Astrocyte of the hippocampus (primary cell): ENCODE data around the gene ATXN1.

Experiments used
- DNase-seq: peaks from one replicate; pipeline ENCODE4 v3.0.0; 2011; ENCODE audit warnings: low read depth, low spot score

ATXN1 gene

DNA sequence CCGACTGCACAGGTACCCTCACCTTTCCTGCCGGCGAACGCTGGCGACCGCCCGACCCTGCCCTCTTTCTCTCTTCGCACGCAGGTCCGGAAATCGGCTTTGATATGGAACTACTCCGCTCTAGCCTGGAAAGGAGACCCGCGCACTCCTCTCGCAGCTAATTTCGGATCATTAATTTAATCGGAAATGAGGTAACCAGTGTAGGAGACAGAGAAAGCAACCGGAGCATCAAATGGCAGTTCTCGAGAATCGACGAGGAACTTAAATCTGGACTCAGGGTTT, 949 bp upstream of the ATXN1 start:
- DNase-seq, result no peak

DNA sequence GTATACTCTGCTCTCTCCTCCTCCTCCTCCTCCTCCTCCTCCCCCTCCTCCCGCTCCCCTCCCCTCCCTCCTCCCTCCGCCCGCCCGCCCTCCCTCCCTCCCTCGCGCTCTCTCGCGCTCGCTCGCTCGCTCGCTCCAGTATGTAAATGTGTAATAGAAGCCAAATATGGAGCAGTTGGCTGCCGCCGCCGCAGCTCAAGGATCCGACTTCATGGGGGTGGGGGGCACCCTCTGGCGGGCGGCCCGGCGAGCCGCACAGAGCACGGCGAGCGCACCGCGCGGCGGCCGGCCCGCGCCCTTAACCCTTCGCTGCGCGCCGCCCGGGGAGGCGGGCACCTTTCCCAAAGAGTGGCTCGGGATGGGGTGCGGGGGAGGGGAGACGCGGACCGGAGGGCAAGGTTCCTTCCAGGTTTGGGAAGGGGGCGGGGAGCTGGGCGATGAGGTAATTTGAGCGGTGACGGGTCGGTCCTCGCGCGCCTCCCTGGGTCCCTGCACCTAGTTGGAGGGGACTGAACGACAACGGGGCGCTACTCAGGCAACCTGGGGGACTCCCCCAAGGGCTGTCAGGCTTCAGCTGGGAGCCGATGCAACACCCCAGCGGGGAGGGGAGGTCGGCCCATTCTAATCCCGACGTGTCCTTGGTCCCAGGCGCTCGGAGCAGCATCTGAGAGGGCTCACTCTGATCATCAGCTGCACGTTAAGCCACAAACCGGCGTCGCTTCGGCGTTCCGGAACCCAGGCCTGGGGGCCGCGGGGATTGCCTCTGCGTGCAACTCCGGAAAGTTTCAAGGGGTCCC, 409 bp upstream of the ATXN1 start:
- peak; percentile 97 for DNase-seq

DNA sequence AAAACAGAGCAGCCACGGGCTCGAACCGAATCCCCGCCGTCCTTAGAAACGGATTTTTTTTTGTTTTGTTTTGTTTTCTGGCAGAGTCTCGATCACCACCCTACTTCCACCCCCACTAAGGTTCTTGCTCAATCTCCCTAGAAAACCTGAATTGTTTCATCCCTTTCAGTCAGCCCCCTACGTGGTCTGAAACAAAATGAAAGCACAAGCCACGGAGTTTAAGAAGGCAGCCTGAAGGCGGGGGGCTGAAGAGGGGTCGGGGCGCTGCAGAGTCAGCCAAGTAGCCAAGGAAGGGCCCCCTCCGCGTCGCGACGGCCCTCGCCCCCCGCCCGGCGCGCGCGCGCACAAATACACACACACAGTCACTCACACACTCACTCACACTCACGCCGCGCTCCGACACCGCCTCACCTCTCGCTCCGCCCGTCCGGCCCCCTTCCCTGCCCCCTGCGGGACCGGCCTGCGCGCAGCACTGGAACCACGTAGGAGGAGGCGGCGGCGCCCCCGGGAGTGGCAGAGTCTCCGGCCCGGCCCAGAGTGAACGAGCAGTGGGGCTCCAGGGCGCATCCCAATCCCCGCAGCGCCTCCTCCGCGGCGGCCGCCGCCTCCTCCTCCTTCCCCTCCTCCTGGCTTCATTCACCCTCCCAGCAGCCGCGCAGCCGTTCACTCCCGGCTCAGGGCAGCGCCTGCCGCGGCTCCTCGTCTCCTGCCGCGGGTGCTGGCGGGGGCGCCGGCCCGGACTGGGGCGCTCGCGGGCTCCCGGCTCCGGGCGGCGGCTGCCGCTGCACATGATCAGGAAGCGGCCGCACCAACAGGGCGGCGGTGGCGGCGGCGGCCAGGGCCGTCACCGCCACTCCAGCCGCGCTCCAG, 1.4 kb downstream of the ATXN1 start:
- peak; percentile 93 for DNase-seq

DNA sequence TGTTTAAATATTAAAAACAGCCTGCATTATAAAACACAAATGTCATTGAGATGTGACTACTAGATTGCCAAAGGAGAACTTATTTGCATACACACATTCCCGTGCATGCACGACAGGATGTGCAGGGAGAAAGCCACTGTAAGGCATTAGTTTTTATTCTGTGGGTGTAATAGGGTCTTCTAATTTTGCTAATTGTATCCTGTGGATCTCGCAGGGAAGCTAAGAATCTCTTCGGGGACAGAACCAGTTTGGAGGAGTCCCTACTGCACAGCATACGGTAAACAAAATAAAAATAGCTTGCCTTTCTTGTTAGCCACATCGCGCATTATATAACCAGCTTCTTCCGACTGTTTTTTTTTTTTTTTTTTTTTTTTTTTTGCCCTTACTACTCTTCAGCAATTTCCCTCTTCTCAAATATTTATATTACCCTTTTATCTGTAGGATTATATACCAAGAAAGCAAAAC, 2.0 kb downstream of the ATXN1 start:
- peak; percentile 49 for DNase-seq

DNA sequence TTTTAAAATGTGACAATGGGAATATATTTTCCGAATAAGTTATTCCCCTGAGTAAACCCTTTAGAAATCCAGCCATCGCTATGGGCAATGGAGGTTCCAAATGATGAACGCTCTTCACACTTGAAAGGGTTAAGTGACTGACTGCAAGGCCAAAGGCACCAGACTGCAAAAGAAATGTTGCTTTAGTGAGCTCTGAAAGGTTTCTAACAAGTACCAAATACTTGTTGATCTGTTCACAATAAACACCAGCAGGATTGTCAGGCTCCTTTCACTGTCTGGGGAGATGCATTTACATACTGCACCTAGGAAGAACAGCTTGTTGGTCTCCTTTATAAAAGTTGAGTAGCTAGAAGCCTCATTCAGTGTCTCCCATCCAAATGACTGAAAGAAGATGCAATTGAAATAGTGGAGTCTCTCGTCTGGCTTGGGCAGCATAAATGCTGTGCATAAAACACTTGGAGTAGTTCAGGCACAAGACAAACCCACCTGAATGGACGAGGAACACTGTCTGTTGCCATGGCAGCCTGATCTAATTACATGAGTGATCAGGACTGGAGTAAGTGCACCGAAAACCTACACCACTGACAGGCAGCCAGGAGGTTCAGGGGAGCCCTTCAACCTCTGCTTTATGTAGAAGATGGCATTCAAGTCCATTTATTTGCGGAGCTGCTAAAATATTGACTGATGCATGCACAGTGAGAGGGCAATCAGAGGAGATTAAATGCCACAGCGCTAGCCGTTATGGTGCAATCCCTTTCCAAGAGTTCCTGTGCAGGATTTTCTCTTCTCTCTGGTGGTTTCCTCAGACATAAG, 2.9 kb downstream of the ATXN1 start:
- peak; percentile 57 for DNase-seq

DNA sequence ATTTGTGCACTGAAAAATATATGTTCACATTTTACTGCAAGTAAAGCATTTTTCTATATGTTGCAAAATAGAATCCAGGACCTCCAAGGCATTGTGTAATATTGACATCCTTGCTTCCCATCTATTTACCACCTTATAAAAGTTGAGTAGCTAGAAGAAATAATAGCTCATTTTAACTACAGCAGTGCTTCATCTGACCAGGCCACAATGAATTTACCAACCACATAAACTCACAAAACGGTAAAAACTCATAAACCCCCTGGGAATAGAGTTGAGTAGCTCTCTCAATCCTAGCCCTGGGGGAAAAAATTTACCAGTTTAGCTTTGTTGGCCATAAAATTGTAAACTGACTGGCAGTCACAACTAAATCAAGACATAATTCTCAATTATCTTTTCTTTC, 3.9 kb downstream of the ATXN1 start:
- DNase-seq, result no peak

DNA sequence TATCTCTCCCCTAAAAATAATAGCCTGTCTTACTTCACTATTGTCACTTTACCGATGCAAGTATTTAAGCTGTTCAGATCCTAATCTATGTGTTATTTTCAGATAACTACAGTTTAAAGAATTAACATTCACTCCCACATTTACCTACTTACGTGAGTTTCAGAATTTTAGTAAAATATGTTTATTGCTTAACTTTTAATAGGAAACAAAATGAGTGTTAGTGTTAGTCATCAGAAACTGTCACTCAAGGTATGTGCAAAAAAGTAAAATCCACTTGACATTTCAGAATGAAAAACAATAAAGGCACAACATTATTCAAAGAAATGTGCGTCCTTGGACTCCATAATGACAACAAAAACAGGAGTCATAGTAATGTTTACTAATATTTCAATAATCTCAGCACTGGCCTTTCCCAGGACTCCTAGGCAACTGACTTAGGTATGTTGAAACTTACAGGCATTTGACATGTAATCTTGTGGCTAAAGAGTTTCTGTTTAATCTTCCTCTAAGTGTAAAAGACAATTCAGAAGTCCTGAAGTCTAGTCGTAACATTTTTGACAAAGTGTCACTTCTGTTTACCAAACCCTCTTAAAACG, 4.5 kb downstream of the ATXN1 start:
- no peak for DNase-seq

DNA sequence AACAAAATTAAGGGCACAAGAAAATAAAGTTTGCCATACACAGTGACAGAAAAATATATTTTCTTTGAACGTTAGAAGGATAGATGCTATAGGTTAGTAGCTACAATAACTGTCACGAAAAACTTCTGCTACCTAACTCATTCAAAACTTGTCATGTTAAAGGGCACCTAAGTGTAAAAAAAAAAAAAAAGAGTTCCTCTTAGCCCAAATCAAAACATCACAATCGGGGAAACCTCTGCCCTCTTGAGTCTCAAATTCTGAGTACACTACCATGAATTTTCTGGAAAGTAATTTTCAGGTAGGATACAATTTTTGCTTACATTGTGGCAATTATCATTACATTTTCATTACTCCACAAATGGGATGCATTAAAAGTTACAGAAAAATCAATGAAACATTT, 5.7 kb downstream of the ATXN1 start:
- DNase-seq, result no peak

DNA sequence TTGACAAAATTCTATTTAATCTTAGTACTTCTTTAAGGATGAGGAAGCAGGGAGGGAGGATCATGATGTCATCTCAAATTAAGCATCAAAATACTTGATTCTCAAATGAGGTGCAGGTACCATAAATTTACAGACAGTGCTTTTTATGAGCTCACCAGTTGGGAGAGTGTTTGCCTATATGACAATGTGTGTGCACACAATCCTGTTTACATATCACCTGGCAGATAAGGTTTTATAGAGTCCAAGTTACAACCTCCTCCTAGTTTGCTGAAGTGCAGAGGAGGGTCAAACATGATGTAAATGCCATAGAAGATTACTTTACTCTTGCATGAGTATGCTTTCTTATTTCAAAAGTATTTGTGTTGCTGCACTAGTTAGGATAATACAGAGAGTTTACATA, 6.4 kb downstream of the ATXN1 start:
- no peak for DNase-seq

DNA sequence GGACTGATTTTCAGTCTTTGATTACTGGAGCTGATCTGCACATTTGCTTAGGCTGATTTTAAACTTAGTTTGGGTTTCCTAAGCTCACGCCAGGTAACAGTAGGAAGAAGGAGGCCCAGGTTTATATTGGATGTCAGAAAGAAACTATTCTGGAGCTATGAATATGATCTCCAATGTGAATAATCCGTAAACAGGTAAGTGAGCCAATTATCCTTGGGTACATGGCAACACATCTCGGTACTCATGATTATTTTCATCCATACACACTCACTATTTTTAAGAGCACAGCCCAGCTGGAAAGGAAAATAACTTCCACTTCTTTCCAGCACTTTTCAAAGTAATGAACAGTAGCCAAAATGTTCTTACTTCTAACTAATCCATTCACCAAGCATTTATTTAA, 7.0 kb downstream of the ATXN1 start:
- no peak for DNase-seq

DNA sequence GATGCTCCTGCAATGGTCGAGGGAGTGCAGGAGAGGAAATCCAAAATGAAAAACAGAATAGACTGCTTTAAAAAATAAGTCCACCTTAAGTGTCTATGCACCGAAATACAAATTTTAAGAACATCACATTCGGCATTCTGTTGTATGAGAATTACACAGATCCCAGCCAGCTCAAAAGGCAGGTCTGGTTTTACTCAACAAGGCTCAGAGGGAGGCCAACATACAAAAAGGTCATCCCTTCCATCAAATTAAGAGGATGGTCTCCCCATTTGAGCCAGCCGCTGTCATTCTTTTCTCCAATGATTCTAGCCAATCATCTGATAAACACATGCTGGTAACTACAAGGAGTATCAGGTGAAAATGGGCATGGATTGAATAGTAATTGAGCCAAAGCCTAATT, 7.9 kb downstream of the ATXN1 start:
- DNase-seq, result no peak

DNA sequence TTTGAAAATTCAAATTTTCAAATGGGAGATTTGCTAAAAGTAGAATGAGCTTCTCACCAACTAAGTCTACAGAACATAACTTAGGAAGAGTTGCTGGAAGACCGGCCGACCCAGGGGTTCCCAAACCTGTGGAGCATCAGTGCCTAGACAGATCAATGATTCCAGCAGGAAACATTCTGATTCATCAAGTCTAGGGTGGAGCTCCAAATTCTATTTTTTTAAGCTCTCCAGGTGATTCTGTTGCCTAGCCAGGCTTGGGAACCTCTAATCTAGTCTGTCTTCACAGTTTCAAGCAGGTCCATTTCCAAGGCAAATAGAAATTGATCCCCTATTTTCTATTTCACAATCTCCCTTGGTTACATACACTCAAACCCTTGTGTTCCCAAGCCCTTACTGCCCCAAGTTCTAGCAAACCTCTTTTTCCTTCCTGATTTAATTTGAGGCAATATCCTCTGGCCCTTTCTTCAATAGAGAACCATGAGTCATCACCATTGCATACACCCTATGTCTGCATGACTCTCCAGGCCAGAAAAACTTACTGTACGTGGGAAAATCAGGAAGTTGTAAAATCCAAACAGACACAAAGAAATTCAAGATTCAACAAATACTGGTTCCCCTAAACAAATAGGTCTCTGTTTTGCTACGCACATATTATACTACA, 8.9 kb downstream of the ATXN1 start:
- peak; percentile 78 for DNase-seq

DNA sequence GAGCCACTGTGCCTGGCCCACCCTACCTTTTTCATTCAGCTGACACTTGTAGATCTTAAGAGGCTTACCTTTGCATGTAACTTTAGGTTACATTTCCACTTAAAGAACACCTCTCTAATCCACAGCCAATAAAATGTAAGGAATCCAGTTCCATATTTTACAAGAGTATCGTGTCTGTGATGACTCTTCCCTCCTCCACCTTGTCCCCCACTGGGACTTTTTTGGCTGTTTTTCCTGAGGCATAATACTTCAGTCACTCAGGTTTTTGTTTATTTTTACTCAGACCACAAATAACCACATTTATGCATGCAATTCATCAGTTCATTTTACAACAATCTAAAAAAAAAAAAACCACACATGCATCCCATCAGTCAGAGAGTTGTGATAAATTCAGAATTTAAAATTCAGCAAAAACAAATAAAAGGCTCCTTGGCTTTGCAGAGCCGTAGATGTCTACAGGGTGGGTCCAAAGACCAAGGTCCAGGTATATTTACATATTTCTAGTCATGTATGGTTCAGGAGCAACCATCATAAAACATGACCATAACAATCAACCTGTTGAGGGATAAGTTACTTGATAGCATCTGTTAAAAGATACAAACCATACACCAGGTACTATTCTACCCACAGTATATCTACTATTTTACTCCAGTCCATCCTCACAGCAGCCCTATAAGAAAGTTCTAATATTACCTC, 9.9 kb downstream of the ATXN1 start:
- peak; percentile 67 for DNase-seq

DNA sequence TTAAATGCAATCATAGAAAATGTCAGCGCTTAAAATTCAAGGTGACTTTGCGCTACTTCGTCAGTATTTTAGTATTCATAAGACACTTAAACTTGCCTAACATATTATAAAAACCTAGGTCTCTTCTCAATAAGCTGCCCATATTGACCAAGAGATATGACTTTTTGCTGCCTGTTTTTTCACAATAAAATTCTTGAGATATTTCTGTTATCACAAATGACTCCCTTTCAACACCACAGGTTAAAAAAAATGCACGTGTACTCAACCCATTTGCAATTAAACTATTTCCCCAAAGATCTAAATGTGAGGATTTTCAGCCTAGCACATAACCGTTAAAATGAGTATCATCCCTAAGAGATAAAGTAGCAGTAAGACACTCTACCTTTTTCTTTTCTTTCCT, 10.7 kb downstream of the ATXN1 start:
- DNase-seq, result no peak

DNA sequence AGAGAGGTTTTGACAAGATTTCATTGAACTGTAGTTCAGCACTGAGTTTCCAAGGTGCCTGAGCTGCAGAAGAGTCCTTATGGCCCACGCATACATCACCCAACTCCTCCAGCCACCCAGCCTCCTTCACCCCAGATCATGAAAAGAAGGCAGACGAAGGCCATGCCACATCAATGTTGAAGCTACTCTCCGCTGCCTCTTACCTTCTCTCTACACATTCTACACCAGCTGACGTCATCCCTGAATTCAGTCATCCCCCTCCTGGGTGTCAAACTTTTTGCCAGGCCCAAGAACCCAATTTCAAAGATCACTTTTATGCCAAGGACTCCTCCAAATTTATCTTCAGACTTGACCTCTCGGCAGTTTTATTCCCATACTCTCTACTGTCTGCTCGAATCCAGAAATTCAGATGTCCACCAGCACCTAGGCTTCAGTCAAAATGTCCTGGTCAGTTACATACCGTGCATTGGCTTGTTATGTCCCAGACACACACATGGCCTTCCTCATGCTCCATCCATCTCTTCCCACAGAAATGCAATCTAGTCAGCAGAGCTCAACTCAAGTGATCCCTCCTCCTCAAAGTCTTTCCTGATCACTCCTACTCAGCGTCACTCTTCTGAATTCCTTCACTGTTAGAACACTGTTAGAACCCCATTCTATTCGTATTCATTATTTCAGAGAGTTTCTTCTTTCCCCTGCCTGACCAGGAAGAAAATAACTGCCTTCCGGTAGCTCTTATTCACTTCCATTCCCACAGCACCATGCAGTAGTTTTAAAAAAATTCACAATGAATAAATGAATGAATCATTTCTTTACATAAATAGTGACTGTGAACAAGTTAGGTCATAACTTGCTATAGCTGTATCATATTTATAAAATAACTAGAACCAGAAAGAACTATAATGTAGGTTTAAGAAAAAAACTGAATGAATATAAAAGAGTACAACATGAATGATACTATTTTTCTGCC, 11.5 kb downstream of the ATXN1 start:
- DNase-seq, result no peak

DNA sequence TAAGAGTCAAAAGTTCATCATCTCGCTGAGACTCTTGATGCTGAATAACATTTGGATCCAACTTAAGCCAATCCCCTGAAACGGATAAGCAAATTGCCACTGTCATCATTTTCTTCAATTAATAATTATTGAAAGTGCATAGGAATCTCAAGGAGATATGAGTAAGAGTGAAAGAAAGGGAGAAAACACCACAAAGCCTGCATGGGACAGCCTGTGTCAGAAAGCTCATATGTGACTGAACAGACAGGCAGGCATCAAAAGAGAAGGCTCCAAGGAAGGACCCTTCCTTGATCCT, 13.3 kb downstream of the ATXN1 start:
- DNase-seq, result no peak

DNA sequence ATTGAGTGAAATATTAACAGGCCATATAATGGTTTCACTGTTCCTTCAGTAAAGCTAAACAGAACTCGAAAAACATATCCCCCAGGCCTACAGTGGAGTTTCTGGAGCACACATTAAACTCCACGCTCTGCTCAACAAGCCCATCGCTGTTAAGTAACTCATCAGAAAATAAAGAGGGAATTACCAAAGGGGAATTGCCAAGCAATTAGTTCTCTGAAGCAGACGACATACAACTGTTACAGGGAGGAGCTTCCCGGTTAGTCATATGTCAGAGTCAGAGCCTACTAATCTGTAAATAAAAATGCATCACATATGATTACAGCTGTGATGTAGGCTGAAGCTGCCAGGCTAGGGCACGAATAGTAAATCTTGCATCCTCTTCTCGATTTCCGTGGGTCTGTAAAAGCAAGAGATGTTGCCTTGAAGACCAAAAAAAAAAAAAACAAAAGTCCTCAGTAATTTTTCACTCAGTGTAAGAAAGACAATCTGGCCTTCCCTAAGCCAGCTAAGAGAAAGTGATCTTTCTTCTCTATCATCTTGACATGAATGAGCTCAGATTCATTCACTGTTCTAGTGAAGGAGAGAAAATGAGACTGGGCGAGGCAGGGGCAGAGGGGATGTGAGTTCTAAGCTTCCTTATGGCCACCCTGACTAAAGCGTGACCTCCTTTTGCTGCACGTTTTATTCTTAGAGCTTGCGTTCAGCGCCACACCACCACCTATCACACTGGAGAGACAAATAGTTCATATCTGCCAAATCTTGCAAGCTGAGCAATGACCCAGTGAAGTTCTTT, 13.8 kb downstream of the ATXN1 start:
- DNase-seq, result peak; percentile 65

DNA sequence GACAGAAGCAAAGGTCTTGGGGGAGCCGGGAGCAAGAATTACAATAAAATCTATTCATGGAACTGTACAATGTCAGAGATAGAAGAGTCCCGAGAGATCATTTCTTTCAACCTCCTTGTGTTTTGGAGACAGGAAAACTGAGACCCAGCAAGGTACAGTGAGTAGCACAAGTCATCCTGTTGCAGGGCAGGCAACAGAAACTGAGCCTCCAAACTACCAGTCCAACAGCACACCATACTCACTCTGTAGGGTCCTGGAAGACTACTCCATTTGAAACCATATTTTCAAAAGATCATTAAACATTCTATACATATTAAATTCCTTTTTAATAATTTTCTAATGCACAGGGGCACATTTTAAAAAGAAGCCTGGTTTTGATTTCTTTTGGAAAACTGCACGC, 14.4 kb downstream of the ATXN1 start:
- DNase-seq, result no peak

DNA sequence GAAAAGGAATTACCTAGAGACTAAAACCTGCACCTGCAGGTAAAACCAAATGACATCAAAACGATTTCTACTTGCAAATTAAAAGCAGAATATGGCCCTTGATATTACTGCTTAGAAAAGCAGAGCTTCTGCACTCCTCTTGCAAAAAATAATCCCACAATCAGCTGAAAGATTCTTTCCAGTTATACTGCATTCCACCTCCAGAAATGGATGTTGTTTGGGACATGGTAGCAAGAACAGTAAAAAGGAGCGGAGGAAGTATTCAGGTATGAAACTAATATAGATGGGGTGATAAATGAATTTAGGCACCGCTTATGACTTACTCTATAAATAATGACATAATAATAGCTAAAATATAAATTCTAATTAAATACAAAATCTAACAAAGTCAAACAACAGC, 14.9 kb downstream of the ATXN1 start:
- no peak for DNase-seq
